CD14-positive monocyte (primary cell): ENCODE measurements around the gene SERINC2. TPM values are rescaled to one million over a fixed set of nuclear protein-coding genes. Genes with fewer than 3 reads are reported as not detected.

Source experiments
- DNase-seq, 3 donors: peaks; one replicate each; pipeline ENCODE4 v3.0.0-alpha.2; 2011 to 2022
- H2AFZ ChIP-seq: 2 replicates; pipeline ENCODE4 v1.6.0; 2012; ENCODE audit warnings: mild to moderate bottlenecking, low read depth, low read length, inconsistent platforms; ENCODE audit not compliant: insufficient read depth, poor library complexity, severe bottlenecking
- H3K27ac ChIP-seq, 2 donors: 1 replicate in 1 of 2; 2 replicates in 1 of 2; pipeline ENCODE4 v1.5.1; 2012 to 2013; ENCODE audit warnings: low read length in 2 of 2, control low read depth in 1 of 2, inconsistent platforms in 1 of 2, low read depth in 1 of 2, mild to moderate bottlenecking in 1 of 2
- H3K27me3 ChIP-seq, 2 donors: one replicate each; pipeline versions ENCODE4 v1.6.0 to v1.6.1; 2011 to 2013; ENCODE audit warnings: low read length in 2 of 2; ENCODE audit not compliant: control insufficient read depth in 2 of 2, insufficient read depth in 2 of 2
- H3K36me3 ChIP-seq, 2 donors: replicated peaks in 1 of 2; 1 replicate in 1 of 2; 2 replicates in 1 of 2; pipeline versions ENCODE4 v1.5.1 to v1.6.1; 2012 to 2013; ENCODE audit warnings: low read length in 2 of 2, control low read depth in 1 of 2, inconsistent platforms in 1 of 2, mild to moderate bottlenecking in 1 of 2; ENCODE audit not compliant: insufficient read depth in 2 of 2, control insufficient read depth in 1 of 2
- H3K4me1 ChIP-seq, 2 donors: 1 replicate in 1 of 2; 2 replicates in 1 of 2; pipeline versions ENCODE4 v1.5.1 to v1.6.1; 2012 to 2013; ENCODE audit warnings: low read length in 2 of 2, control low read depth in 1 of 2, inconsistent platforms in 1 of 2, mild to moderate bottlenecking in 1 of 2, moderate library complexity in 1 of 2; ENCODE audit not compliant: insufficient read depth in 2 of 2, control insufficient read depth in 1 of 2
- H3K4me2 ChIP-seq: replicated peaks from 2 replicates; pipeline ENCODE3; 2012; ENCODE audit warnings: low read length, moderate library complexity, mild to moderate bottlenecking; ENCODE audit not compliant: poor library complexity, severe bottlenecking; ENCODE audit errors: extremely low read depth
- H3K4me3 ChIP-seq, 3 experiments: fragments of 200-600 bp in 1 of 3; sonication (generic) in 1 of 3; replicated peaks in 1 of 3; 1 replicate in 2 of 3; 2 replicates in 1 of 3; pipeline ENCODE4 v1.5.1; 2011 to 2013; ENCODE audit warnings: low read length in 3 of 3, mild to moderate bottlenecking in 3 of 3, control low read depth in 2 of 3, low read depth in 2 of 3, inconsistent platforms in 1 of 3, moderate library complexity in 1 of 3
- H3K79me2 ChIP-seq: 2 replicates; pipeline ENCODE4 v1.6.0; 2012; ENCODE audit warnings: mild to moderate bottlenecking, control low read depth, inconsistent platforms, low read length, moderate library complexity; ENCODE audit not compliant: insufficient read depth
- H3K9ac ChIP-seq: 2 replicates; pipeline ENCODE4 v1.6.0; 2017; ENCODE audit warnings: low read length, mild to moderate bottlenecking; ENCODE audit not compliant: insufficient read depth, poor library complexity, severe bottlenecking
- H3K9me3 ChIP-seq, 2 donors: replicated peaks in 1 of 2; 1 replicate in 1 of 2; 2 replicates in 1 of 2; pipeline versions ENCODE4 v1.5.1 to v1.6.1; 2012 to 2013; ENCODE audit warnings: low read length in 2 of 2, control low read depth in 1 of 2; ENCODE audit not compliant: control insufficient read depth in 1 of 2, insufficient read depth in 1 of 2
- H4K20me1 ChIP-seq: 2 replicates; pipeline ENCODE4 v1.6.0; 2012; ENCODE audit warnings: mild to moderate bottlenecking, low read length, control low read depth, moderate library complexity; ENCODE audit not compliant: insufficient read depth
- H3K27ac Mint-ChIP-seq, 7 donors: one replicate each; pipeline ENCODE4 v1.8.0; 2020; ENCODE audit warnings: mild to moderate bottlenecking in 7 of 7, mixed read lengths in 7 of 7, moderate library complexity in 6 of 7, inconsistent platforms in 2 of 7
- H3K27me3 Mint-ChIP-seq, 3 donors: one replicate each; pipeline ENCODE4 v1.8.0; 2021 to 2022; ENCODE audit warnings: low read depth in 3 of 3, mild to moderate bottlenecking in 3 of 3, mixed read lengths in 3 of 3, moderate library complexity in 3 of 3, inconsistent platforms in 1 of 3
- H3K36me3 Mint-ChIP-seq, 2 donors: one replicate each; pipeline ENCODE4 v1.8.0; 2020; ENCODE audit warnings: mixed read lengths in 2 of 2, inconsistent platforms in 1 of 2, mild to moderate bottlenecking in 1 of 2
- H3K4me1 Mint-ChIP-seq: one replicate; pipeline ENCODE4 v1.8.0; 2020; ENCODE audit warnings: mild to moderate bottlenecking, mixed read lengths
- H3K4me3 Mint-ChIP-seq, 2 donors: one replicate each; pipeline ENCODE4 v1.8.0; 2020; ENCODE audit warnings: mild to moderate bottlenecking in 2 of 2, mixed read lengths in 2 of 2, moderate library complexity in 1 of 2
- H3K9me3 Mint-ChIP-seq, 7 donors: one replicate each; pipeline ENCODE4 v1.8.0; 2020 to 2022; ENCODE audit warnings: mixed read lengths in 7 of 7, mild to moderate bottlenecking in 6 of 7, moderate library complexity in 6 of 7, inconsistent platforms in 2 of 7
- WGBS: methylation state at CpG from one replicate; pipeline ENCODE4 v1.1.5; 2013; ENCODE audit warnings: missing lambda C conversion rate; ENCODE audit not compliant: insufficient coverage; 5-methylcytosine and 5-hydroxymethylcytosine counted together
- intact Hi-C, 2 donors: fragments of 100-400 bp; cut with micrococcal nuclease; formaldehyde crosslinking; loops; one replicate each; pipeline versions ENCODE4 v1.15.0 to v1.15.1; 2023
- polyA plus RNA-seq, 3 donors: library from polyadenylated mRNA; depleted of rRNA in 1 of 3; unstranded in 2 of 3; stranded (reverse) in 1 of 3; fragments of 300-500 nt in 2 of 3; fragments of >200 nt in 1 of 3; fragmentation: Illumina TruSeq in 2 of 3; gene quantifications; 1 replicate in 2 of 3; 2 replicates in 1 of 3; pipeline ENCODE4 v1.2.3, GENCODE V29; 2012 to 2021
- TF ChIP-seq, protein P1 (sequence below): fragments of 200-600 bp; IDR thresholded peaks from one replicate; pipeline ENCODE4 v1.8.0; 2022; ENCODE audit warnings: antibody characterized with exemption, mild to moderate bottlenecking

The SERINC2 gene
- polyA plus RNA-seq, 3 donors = 4.1 to 12.6 (median 7.8) TPM

DNA sequence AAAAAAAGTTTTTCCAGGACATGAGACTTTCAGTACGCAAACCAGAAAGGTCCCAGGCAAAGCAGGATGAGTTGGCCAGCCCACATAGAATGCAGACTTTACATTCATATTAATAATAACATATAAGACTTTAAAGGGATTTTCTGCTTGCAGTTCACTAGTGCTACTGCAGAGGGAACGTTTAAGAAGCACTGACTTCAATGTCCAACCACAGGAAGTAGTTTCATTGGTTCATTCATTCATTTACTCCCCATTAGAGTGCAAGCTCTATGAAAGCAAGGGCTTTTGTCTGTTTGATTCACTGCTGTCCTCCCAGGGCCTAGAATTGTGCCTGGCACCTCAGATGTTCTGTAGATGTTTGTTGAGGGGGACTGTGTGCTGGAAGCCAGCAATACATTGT lies 11.8 kb upstream of the SERINC2 start:
- Histone ChIP-seq H3K4me1 (peaks cover 12 to 28% of the 10 kb centered on the region in 2 donors), H3K27me3 (no peaks in the 10 kb centered on the region), H3K36me3 (no peaks in the 10 kb centered on the region), H3K79me2 (no peaks in the 10 kb centered on the region), H3K27ac (no peak overlapping the region), H3K9me3 (no peaks in the 10 kb centered on the region), H2AFZ (no peak overlapping the region), H3K9ac (no peak overlapping the region), H3K4me2 (no peak overlapping the region), H3K4me3 (no peak overlapping the region), H4K20me1 (no peaks in the 10 kb centered on the region)
- DNase-seq = no peak
- Mint-ChIP-seq H3K4me1 (peaks cover 30% of the 10 kb centered on the region), H3K9me3 (no peaks in the 10 kb centered on the region), H3K4me3 (no peak overlapping the region), H3K27ac (no peak overlapping the region), H3K27me3 (peaks cover 0 to 7% (median 3%) of the 10 kb centered on the region in 3 donors), H3K36me3 (no peaks in the 10 kb centered on the region)
- TF ChIP-seq, protein P1, sequence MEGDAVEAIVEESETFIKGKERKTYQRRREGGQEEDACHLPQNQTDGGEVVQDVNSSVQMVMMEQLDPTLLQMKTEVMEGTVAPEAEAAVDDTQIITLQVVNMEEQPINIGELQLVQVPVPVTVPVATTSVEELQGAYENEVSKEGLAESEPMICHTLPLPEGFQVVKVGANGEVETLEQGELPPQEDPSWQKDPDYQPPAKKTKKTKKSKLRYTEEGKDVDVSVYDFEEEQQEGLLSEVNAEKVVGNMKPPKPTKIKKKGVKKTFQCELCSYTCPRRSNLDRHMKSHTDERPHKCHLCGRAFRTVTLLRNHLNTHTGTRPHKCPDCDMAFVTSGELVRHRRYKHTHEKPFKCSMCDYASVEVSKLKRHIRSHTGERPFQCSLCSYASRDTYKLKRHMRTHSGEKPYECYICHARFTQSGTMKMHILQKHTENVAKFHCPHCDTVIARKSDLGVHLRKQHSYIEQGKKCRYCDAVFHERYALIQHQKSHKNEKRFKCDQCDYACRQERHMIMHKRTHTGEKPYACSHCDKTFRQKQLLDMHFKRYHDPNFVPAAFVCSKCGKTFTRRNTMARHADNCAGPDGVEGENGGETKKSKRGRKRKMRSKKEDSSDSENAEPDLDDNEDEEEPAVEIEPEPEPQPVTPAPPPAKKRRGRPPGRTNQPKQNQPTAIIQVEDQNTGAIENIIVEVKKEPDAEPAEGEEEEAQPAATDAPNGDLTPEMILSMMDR = no peak
- WGBS = 0% methylated on average over 1 of the region's 2 CpGs
- intact Hi-C loops = no loop called here

DNA sequence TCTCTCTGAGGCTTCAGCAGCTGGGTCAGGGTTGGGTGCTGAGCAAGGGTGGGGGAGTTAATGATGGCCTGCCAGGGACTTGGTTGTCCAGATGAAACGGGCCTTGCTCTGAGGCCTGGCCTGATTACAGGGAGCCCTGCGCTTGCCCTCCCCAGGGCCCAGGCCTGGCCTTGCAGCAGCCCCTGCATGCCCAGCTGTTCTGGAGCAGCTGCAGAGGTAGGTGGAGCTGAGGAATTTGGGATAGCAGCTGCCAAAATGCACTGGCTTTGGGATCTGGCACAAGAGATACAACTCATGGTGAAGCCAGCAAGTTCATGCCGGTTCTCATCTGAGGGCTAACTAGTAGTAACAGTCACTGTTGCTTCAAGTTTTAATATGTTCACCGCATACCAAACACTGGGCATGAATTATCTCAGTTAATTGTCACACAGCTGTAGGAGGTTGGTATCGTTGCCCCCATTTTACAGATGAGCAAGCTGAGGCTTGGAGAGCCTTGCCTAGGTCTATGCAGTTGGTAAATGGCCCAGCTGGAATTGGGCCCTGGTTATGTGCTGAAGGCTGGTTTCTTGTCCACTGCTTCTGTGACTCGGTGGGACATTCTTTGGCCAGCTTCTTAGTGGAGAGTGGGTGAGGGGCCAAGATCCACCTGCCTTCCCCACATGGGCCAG lies 7.3 kb upstream of the SERINC2 start:
- Histone ChIP-seq H3K79me2 (no peaks in the 10 kb centered on the region), H3K9me3 (no peaks in the 10 kb centered on the region), H2AFZ (no peak overlapping the region), H3K36me3 (no peaks in the 10 kb centered on the region), H3K4me1 (peaks cover 1 to 4% of the 10 kb centered on the region in 2 donors), H3K27ac (no peak overlapping the region), H3K4me3 (no peak overlapping the region), H4K20me1 (no peaks in the 10 kb centered on the region), H3K4me2 (no peak overlapping the region), H3K27me3 (peaks cover 2% of the 10 kb centered on the region in 2 donors), H3K9ac (no peak overlapping the region)
- intact Hi-C loops = no loop called here
- peaks cover 0 to 2% (median 0%) of the 10 kb centered on the region in 7 donors for H3K9me3 Mint-ChIP-seq
- H3K36me3 Mint-ChIP-seq = no peaks in the 10 kb centered on the region
- WGBS = 97% methylated on average over 4 of the region's 6 CpGs
- no peak for DNase-seq
- H3K27me3 Mint-ChIP-seq = peaks cover 11 to 15% (median 13%) of the 10 kb centered on the region in 3 donors
- TF ChIP-seq, protein P1 = no peak
- no peak overlapping the region for H3K27ac Mint-ChIP-seq
- no peak overlapping the region for H3K4me3 Mint-ChIP-seq
- peaks cover 5% of the 10 kb centered on the region for H3K4me1 Mint-ChIP-seq
